HTERT RPE-1 (cell line): ENCODE results near the gene DCLK1.

Experiments
- in situ Hi-C: fragments of 300-500 bp; cut with MboI; formaldehyde crosslinking; loops from 4 replicates; pipeline ENCODE4 v1.14.3; 2020; ENCODE audit warnings: low sequenced_read_pairs

Gene DCLK1

DNA sequence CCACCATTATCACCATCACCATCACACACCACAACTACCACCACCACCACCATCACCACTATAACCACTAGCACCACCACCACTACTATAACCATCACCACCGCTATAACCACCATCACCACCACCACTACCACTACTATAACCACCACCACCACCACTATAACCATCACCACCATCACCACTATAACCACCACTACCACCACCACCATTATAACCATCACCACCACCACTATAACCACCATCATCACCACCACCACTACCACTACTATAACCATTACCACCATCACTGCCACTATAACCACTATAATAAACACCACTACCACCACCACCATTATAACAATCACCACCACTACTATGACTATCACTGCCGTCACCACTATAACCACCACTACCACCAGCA, 173.2 kb downstream of the DCLK1 start:
- in situ Hi-C loops = no loop called here

DNA sequence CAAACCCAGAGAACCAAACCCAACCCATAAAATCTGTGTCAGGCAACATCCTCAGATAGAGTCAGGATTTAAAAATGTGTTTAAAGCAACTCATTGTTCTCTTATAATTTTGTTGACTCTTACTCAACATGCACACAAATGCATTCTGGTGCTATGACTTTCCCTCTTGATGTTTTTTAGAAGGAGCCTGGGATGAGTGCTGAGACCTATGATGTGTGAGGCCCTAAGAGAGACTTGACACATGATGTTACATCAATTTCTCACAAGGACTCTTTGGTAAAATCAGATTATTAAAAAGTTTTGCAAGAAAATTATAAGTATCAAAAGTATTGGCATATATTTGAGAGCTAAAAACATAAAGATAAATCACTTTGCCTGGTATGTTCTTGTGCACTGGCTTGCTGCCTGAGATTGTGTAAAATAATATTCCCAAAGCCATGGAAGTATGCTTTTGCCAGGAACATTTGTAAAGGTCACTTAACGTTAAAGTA, 173.9 kb downstream of the DCLK1 start:
- in situ Hi-C loops = no loop called here

DNA sequence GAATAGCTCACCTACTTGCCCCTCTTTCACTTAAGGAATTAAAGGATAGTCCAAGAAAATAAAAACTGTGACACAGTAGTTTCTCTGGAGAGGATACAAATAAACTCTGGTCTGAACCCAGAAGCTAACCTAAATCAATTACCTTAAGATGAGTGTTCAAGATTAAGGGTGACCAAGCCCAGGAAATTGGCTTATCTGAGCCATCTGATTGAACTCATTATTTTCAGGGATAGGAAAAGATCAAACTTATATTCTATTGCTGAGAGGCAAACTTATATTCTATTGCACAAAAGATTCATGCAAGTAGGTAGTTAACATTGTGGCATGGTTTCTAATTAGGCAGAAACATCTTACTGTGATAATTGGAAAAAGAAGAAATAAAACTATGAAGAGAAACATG, 175.1 kb downstream of the DCLK1 start:
- in situ Hi-C loops = no loop called here

DNA sequence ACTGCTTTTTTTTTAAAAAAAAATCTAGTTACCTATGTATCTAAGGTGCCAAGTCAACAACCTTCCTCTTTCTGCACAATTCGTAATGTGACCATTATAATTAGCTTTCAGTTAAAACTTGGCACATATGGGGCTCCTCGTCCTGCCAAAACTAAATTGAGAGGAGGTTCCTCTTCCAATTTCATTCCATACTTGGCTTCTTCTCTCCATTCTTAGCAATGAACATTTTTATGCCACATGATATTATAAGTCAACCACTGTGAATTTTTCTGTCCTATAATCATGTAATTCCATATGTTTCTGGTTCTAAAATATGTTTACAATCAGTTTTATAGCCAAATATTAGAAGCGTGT, 177.0 kb downstream of the DCLK1 start:
- in situ Hi-C loops = no loop called here

DNA sequence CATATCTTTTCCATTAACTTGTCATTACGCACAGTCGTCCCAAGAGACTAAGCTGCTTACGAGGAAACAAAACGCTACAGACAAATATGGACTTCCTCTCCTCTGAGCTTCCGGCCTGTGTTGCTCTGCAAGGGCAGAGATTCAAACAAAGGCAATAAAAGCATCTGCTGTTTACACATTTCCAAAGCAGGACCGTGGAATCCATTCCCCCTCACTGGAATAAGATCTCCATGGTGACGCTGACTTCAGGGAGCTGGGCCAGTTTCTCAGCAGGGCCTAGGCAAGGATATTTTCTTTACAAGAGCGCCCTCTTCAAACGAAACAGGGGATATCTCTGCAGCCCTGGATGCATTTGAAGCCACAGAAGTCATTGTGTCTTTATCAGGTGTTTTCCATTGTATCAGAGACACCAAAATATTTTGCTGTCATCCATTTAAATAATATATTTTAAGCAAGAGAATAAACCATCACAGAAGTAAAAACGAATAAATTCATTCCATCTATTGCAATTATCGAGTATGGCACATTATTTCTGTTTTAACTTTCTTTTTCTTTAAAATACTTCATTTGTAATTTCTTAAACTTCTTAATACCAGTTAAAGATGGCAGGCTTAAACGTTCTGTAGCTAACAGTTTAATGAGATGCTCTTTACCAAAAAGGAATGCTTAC, 177.5 kb downstream of the DCLK1 start:
- in situ Hi-C loops = no loop called here

DNA sequence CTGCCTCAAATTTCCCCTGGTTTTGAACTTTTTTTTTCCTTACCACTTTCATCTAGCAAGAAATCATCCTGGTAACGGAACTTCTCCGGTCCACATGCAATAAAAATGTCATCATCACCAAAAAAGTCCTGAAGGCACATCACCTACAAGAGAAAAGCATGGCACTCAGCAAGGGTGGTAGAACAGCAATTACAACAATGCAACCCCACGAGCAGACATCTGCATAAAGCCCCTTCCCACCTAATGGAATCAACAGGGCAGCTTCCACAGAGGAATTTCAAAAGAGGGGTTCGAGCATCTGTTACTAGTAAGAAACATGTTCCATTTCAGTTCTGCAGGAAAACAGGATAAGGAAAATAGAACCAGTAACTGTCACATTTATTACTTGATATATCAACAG, 183.9 kb downstream of the DCLK1 start:
- in situ Hi-C loops = no loop called here

DNA sequence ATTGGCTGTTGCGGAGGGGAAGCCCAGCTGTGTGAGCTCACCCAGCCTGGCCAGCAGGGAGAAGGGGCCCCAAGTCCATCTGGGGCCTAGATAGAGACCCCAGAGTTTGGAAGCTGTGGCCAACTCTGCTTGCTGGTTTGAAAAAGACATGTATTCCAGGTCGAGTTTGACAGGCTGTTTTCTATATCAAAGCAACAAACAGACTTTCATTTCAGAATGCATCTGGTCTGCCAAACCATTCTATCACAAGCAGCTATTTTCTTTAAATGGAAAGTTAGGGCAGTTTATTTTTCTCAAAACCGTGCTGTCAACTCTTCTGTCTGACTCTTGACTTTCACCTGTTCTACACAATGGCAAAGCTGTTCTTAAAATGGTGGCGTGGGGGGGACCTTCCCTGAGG, 185.8 kb downstream of the DCLK1 start:
- in situ Hi-C loops = no loop called here

DNA sequence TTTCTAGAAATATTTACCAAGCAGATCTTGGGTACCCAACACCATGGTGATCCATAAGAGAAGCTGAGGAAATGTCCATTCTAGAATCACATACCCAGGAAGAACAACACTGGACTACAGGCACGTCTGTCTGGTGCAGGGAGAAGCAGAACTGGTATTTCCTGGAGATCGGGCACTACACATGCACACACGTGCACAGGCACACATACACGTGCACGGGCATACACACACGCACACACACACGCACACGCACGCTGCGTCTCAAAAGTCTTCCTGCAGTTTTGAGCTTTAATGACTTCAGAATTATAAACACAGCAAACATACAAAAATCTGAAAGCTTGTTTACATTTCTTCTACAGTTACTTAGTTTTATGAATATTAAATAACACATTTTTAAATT, 189.8 kb downstream of the DCLK1 start:
- in situ Hi-C loops = no loop called here

DNA sequence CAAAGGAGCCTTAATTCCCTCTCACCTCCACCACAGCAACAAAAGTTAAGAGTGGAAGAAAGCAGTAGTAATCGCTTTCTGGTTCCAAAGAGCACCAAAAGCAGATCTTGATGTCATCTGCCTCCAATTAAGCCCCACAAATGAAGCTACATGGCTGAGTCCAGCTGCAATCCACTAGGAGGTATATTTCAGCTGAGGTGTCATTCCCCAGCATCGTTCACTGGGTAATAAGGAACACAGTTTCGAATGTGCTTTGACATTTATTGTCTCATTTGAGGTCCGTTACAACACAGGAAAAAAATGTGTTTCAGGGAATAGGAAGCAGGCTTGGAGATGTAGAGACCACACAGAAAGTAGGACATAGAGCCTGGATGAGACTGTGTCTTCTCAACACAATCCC, 190.4 kb downstream of the DCLK1 start:
- in situ Hi-C loops = no loop called here

DNA sequence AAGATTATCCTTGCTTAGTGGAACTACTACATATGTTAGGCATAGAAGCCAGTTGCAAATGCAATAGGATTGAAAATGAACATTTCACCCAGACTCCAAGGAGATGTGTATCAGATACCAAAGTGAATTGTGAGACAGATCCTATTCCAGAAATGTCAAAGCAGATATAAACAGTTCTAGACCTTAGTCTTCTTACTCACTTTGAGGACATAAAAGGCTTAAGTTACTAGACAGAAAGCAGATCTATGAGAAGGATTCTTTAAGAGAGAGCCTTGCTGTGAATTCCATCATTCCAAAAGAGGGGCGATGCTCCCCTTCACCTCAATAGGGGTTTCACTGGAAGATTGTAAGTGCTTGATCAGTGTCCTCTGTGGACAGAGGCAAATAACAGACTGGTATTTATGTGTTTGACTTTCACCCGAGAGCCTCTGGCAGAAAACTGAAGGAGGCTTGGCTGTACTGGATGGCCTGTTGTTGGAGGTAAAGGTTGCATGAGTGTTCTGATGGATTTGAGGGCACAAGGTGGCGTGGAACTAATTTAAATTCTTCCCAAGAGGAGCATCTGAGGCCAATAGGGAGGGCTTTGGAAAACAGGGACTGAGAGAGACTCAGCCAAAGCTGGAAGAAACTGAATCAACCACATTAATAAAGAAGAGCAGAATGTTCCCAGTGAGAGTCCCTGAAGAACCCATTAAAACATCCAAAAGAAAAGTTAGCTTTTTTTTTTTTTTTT, 194.8 kb downstream of the DCLK1 start:
- in situ Hi-C loops = no loop called here

DNA sequence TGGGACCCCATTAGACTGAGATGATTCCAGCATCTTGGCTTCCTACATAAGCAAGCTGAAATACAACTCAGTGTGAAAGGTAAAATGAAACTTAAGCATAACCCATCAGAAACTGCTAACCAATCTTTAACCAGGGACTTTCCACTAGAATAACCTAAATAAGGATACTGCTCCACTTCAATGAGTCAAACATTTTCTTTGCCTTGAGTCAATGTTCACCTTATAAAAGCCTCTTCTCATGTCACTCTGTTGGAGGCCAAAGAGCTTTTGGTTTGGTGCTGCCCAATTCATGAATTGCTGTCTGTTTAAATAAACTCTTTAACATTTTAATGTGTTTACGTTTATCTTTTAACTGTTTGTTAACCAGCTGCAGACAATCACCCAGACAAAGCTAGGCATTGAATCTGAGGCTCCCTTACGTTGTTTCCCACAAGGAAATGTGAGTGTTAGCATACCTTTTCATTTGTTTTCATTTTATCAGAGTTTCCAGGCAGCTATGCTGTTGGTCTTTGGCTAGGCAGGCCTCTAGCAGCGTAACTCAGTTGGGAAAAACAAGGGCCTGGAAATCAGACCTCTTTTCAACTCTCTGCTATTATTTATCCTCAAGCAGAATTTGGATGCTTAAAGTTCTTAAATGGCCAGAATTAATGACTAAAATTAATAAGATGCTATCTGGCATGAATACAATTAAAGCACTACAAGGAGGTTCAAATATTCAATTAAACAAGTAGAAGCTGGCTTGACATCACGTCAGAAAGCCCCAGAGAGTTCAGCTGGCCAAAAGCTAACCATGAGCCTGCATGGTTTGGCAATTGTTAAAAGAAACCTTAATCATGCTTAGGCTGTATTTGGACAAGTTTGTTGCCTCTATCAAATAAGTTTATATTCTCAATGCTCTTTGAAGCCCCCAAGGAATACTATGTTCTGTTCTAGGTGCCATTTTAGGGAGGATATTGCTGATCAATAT, 200.2 kb downstream of the DCLK1 start:
- in situ Hi-C loops = no loop called here

DNA sequence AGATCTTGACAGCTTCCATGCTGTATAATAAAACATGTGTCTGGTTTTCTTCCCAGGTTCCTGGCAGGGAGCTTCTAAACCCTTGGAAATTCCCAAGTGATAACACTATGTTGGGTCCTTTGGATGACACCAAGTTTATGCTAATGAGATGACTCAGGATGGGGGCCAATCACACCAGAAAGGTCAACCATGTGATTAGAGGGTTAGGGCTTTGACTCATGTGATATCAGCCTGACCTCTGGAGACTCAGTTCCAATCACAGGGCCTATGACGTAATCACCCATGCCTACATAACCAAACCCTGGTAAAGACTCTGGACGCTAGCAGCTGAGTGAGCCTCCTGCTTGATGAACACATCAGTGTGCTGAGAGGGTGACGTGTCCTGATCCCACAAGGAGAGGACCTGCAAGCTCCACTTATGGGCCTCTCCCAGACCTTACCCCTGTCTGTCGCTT, 203.6 kb downstream of the DCLK1 start:
- in situ Hi-C loops = no loop called here

DNA sequence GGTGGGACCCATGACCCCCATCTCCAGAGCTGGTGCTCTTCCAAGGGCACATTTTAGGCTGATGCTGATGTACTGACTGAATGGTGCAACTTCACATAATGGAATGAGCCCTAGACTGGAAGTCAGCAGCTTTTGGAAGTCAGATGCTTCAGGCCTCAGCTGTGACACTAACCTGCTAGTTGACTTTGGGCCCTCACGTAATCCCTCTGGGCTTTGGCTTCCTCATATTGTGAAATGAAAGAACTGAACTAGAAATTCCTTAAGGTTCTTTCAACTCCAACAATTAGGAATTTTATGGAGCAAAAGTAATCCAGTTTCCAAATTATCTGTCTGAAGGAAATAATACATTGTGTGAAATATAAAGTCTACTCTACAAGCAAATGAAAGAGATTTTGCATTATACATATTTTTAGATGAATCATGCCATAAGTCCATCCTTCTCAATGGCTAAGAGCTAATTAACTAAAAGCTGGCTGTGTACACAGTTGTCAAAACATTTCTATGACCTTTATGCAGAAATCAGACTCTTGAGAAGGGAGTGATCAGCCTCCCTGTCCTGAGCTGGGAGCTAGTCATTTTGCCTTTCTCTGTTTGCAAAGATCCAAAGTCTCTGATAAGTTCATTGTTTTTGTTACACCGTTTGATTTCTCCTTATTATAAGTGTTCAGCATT, 204.2 kb downstream of the DCLK1 start:
- in situ Hi-C loops = no loop called here

DNA sequence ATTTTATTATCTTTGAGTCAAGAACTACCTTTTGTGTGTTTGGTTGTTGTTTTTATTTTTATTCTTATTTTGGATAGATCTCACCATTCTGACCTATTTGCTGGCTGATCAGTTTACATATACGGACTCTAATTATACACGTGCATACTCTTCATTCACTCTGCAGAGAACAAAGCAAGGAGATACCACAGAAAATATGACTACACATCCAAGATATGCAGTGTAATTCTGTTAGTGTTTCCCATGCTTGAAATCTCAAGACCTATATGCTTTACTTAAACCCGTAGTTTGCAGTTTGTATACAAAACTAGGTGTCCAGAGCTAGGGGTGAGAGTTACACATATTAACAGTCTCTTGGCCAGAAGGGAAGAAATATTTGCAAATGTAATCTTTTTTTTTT, 205.5 kb downstream of the DCLK1 start:
- in situ Hi-C loops = no loop called here

DNA sequence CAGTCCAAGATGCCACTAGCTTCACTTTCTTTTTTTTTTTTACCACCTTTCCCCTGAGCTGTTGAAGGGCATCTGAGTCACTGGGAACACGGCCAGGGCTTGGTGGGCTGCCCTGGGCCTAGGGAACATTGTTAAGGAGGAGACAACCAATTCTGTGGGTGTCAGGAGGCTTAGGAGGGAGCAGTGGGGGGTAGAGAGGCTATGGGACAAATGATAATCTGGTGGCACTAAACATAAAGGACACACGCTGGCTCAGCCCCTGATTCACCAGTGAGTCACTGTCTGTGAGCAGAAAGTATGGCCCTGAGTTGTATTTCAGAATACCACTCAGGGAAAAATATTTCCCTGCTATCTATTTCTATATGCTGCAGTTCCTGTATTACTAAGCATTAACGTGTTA, 207.8 kb downstream of the DCLK1 start:
- in situ Hi-C loops = no loop called here

DNA sequence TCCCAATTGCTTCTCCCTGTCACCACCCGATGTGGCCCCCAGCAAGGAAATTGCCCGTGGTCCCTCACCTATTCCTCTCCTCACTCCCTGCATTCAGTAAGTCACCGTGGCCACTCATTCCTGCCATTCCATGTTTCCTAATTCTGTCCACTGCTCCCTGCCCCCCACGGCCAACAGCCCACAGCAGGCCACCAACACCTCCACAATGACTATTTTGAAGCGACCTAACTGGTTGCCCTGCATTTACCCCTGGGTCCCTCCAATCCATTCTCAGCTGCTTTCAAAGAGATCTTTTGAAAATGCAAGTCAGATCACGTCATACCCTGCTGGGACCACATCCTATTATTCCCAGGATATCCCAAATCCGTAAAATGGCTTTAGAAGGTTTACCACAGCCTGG, 210.4 kb downstream of the DCLK1 start:
- in situ Hi-C loops = no loop called here

DNA sequence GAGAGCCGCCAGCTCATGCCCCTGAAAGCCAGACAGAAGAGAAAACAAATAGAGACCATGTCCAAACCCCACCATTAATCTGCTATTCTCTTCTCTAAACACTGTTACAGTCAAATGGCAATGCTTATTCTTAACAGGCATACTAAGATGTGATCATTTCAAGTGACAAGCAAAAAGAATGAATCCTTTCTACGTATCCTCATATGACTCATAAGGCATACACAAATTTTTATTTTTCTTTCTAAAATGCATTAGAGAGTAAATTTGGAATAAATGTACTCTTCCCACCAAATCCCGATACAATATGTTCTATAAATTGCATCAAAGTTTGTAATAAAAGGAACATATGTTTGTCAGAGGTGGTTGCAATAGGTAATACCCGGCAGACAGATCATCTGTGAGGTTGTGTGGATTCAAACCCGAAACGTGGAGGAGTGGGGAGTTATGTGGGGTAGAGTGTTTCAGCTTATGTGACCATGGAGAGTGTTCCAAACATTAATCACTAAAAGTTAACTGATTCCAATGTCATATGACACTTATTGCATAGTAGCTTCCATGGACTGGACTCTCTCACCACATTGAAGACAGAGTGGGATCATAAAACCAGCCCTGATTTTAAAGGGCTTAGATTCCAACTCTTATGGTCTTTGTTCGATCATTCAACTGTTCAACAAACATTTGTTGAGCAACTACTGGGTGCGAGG, 213.1 kb downstream of the DCLK1 start:
- in situ Hi-C loops = no loop called here

DNA sequence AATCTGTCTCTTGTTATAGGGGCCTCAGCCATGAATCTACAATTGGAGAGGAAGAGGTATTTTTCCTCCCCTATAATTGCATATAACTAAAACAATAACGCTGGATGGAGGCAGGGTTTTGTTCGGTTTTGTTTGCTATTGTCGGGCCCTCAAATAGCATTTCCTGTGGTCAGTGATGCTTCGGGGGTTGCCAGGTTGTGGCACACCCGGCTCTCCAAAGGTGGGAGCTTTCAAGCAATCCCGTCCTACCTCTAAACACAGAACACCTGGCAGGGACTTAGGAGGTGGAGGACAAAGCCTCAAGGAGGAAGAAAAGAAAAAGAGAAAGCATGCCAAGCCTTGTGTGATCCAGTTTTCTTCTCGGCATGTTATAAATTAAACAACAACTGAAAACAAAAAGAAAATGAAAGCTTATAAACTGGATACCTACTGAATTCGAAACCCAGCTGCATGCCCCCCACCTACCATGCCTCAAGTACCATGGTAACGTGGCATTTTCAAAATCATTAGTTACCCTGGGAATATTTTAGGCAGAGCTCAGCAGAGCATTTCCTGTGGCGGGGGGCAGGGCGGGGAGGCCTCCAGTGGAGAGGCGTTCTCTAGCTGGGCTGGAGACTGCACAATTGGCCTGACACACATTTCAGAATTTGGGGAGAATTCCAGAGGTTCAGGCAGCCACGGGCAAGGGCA, 213.8 kb downstream of the DCLK1 start:
- in situ Hi-C loops = no loop called here

DNA sequence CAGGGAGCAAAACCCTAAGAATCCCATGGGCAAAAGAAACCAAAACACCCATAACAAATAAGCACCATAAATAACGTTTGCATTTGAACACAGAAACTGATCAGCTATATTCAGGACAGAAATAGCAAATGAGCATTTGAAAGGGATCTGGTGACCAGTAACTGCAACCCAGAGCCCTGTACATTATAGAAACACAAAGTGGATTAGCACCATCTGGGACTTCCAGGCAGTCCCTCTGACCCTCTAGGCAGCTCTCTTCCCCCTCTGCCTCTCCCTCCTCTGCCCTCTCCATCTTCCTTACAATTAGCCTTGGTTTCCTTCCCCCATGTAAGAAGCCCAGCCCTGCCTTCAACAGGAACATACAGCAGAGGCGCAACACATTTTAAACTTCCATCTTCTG, 215.0 kb downstream of the DCLK1 start:
- in situ Hi-C loops = no loop called here

DNA sequence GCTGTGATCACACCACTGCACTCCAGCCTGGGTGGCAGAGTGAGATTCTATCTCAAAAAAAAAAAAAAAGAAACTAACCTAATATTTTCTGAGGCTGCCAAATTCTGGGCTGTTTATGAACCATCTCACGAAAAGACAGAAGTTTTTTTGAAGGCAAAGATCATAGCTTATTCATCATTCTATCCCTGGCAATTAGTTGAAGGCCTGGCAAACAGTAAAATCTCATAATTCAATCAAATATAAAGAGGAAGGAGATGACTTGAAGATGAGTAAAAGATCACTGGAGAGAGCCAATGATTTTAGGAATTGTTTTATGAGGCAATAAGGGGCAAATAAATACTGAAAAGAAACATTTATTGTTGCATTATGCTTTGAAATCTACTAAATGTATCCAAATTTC, 216.5 kb downstream of the DCLK1 start:
- in situ Hi-C loops = no loop called here
